Esophagus muscularis mucosa (tissue), 4 donors: ENCODE data around the gene PRMT3. TPM values are rescaled to one million over a fixed set of nuclear protein-coding genes. Genes with fewer than 3 reads are reported as not detected.
"Not testable (repeated sequence)": the region's sequence is repeated elsewhere in the genome, so short reads cannot be mapped to it uniquely, and the experiment has no call there.

Experiments
- DNase-seq: peaks from one replicate; pipeline ENCODE4 v3.0.0-alpha.2; 2017; ENCODE audit errors: extremely low spot score
- H3K27ac ChIP-seq, 4 donors: fragments of 200-600 bp; sonication (generic); replicated peaks in 1 of 4; 1 replicate in 3 of 4; 2 replicates in 1 of 4; pipeline ENCODE4 v1.5.1; 2016 to 2019; ENCODE audit warnings: mild to moderate bottlenecking in 1 of 4
- H3K27me3 ChIP-seq, 4 donors: fragments of 200-600 bp; sonication (generic); one replicate each; pipeline versions ENCODE4 v1.5.1 to v1.6.0; 2016 to 2019
- H3K36me3 ChIP-seq, 4 donors: fragments of 200-600 bp; sonication (generic); one replicate each; pipeline ENCODE4 v1.5.1; 2016 to 2019
- H3K4me1 ChIP-seq, 4 donors: fragments of 200-600 bp; sonication (generic); one replicate each; pipeline ENCODE4 v1.5.1; 2016 to 2019
- H3K4me3 ChIP-seq, 4 donors: fragments of 200-600 bp; sonication (generic); 1 replicate in 2 of 4; 2 replicates in 2 of 4; pipeline ENCODE4 v1.5.1; 2016 to 2019; ENCODE audit warnings: mild to moderate bottlenecking in 4 of 4, moderate library complexity in 1 of 4
- H3K9me3 ChIP-seq, 4 donors: fragments of 200-600 bp; sonication (generic); 1 replicate in 3 of 4; 2 replicates in 1 of 4; pipeline ENCODE4 v1.5.1; 2016 to 2019
- EP300 ChIP-seq: sonication (generic); formaldehyde crosslinking; IDR thresholded peaks from one replicate; pipeline ENCODE4 v1.6.1; 2017; ENCODE audit warnings: antibody characterized with exemption
- POLR2A ChIP-seq: fragments of 450-650 bp; IDR thresholded peaks from one replicate; pipeline ENCODE4 v1.6.1; 2017; ENCODE audit warnings: antibody characterized with exemption, moderate library complexity, mild to moderate bottlenecking, low read depth
- POLR2AphosphoS5 ChIP-seq, 2 donors: sonication (generic); formaldehyde crosslinking; IDR thresholded peaks; one replicate each; pipeline ENCODE4 v1.6.1; 2017; ENCODE audit warnings: antibody characterized with exemption in 2 of 2
- WGBS: methylation state at CpG from one replicate; pipeline ENCODE4 v1.1.5; 2018; 5-methylcytosine and 5-hydroxymethylcytosine counted together
- intact Hi-C: fragments of 100-400 bp; cut with DNase I; formaldehyde crosslinking; loops from one replicate; pipeline ENCODE4 v1.15.1; 2023
- total RNA-seq, 4 donors: library from RNA; depleted of rRNA; stranded (reverse); fragments of >200 nt; gene quantifications; one replicate each; pipeline versions ENCODE4 v1.1.0 to v1.2.1, GENCODE V29; 2016
- TF ChIP-seq, protein P1 (sequence below), 3 experiments: fragments of 200-600 bp in 2 of 3; fragments of 450-650 bp in 1 of 3; sonication (generic) in 2 of 3; IDR thresholded peaks; one replicate each; pipeline ENCODE4 v1.5.1; 2017 to 2019; ENCODE audit warnings: antibody characterized with exemption in 3 of 3, mild to moderate bottlenecking in 2 of 3, moderate library complexity in 1 of 3

PRMT3 gene
- total RNA-seq, 4 donors from 2014 or later: 11.3 to 19.9 (median 16.1) TPM

DNA sequence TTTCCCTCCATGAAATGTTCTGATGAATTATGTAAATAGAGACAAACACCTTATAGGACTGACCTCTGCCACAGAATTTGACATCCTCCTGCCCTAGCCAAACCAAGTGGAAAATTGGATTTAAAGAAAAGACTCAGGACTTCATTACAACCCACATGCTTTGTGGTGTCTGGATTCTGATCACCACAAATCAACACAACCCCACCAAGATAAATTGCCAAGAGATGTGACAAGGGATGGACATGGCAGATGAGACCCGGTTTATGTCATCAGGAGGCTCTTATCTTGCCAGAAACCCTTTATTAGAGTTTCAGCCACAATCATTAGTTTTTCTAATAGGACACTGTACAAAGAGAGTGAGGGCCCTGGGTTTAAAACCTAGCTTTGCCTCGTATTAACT lies 154.0 kb downstream of the PRMT3 start:
- TF ChIP-seq POLR2AphosphoS5 (IDR thresholded peaks at IDR 0.05) (no peak), EP300 (no peak), POLR2A (no peak)
- TF ChIP-seq, protein P1, sequence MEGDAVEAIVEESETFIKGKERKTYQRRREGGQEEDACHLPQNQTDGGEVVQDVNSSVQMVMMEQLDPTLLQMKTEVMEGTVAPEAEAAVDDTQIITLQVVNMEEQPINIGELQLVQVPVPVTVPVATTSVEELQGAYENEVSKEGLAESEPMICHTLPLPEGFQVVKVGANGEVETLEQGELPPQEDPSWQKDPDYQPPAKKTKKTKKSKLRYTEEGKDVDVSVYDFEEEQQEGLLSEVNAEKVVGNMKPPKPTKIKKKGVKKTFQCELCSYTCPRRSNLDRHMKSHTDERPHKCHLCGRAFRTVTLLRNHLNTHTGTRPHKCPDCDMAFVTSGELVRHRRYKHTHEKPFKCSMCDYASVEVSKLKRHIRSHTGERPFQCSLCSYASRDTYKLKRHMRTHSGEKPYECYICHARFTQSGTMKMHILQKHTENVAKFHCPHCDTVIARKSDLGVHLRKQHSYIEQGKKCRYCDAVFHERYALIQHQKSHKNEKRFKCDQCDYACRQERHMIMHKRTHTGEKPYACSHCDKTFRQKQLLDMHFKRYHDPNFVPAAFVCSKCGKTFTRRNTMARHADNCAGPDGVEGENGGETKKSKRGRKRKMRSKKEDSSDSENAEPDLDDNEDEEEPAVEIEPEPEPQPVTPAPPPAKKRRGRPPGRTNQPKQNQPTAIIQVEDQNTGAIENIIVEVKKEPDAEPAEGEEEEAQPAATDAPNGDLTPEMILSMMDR (IDR thresholded peaks at IDR 0.05): no peak
- Histone ChIP-seq H3K27me3 (peaks cover 0 to 1% (median 0%) of the 10 kb centered on the region in 4 donors), H3K4me1 (no peaks in the 10 kb centered on the region), H3K9me3 (peaks cover 0 to 11% (median 2%) of the 10 kb centered on the region in 4 donors), H3K36me3 (no peaks in the 10 kb centered on the region), H3K27ac (no peak overlapping the region), H3K4me3 (no peak overlapping the region)
- WGBS: 41% methylated on average over 2 of the region's 2 CpGs
- DNase-seq: no peak
- intact Hi-C loops: no loop called here

DNA sequence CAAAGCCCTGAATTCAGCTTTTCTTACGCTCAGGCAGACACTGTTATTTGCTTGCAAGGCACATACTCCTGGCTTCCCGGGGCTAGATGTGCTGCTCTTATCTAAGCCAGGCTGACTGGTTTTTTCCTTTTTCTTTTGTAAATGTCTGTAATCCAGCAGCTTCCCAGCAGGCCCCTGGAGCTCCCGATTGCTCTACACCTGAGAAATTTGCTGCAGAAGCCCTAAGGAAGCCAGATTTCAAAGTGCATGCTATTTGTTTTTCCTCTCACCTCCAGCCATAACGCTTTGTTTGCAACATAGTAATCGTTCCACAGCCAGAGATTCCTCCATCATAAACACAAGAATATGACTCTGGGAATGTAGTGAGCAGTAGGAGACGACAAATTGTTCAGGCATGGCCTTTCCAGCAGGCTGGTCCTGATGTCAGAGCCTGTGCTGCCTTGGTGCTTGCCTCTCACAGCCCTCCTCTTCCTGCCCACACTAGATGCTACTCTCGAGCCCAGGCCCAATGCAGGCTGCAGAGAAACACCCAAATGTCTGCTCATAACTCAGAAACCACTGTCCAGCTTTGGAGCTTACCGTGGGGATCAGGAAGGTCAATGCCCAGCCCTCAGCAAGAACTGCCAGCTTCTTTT lies 157.2 kb downstream of the PRMT3 start:
- Histone ChIP-seq H3K4me1 (no peaks in the 10 kb centered on the region), H3K27ac (no peak overlapping the region), H3K9me3 (no peaks in the 10 kb centered on the region), H3K36me3 (no peaks in the 10 kb centered on the region), H3K27me3 (no peaks in the 10 kb centered on the region), H3K4me3 (no peak overlapping the region)
- intact Hi-C loops: no loop called here
- no peak for TF ChIP-seq EP300
- TF ChIP-seq, protein P1 (IDR thresholded peaks at IDR 0.05): no peak
- no peak for TF ChIP-seq POLR2A
- no peak for TF ChIP-seq POLR2AphosphoS5 (IDR thresholded peaks at IDR 0.05)
- WGBS: 32% methylated on average over 5 of the region's 8 CpGs
- no peak for DNase-seq

DNA sequence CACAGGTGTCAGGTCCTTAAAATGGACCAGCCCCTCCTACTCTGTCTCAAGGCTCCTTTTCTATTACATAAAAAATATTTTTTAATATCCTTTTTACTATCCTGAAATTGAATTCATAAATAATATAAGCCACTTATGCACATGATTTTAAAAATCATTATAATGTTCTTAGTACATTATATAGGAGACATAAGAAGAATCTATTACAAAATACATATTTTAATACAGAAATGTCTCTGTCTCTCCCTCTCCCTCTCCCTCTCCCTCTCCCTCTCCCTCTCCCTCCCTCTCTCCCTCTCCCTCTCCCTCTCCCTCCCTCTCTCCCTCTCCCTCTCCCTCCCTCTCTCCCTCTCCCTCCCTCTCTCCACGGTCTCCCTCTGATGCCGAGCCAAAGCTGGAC lies 159.9 kb downstream of the PRMT3 start:
- Histone ChIP-seq H3K4me1 (no peaks in the 10 kb centered on the region), H3K4me3 (no peak overlapping the region), H3K27me3 (no peaks in the 10 kb centered on the region), H3K27ac (no peak overlapping the region), H3K36me3 (no peaks in the 10 kb centered on the region), H3K9me3 (no peaks in the 10 kb centered on the region)
- intact Hi-C loops: no loop called here
- no peak for DNase-seq
- WGBS: 100% methylated on average over 2 of the region's 2 CpGs
- TF ChIP-seq POLR2A: no peak
- no peak for TF ChIP-seq EP300
- TF ChIP-seq, protein P1 (IDR thresholded peaks at IDR 0.05): no peak
- TF ChIP-seq POLR2AphosphoS5 (IDR thresholded peaks at IDR 0.05): no peak

DNA sequence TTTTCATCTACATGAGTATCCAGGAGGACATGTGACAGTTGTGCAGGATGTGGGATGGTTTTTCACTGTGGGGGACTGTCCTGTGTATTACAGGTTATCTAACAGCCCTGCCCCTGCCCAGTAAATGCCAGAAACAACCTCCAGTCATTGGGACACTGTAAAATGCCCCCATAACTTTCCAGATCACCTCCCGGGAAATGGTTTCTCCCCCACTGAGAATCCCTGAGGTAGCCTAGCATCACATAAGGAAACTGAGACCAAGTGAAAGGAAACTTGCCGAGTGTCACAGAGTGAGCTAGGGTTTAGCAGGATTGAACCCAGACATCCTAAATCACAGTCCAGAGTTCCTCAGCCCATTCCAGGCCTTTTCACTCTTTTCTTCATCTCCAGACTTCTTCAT lies 163.6 kb downstream of the PRMT3 start:
- H3K4me1 ChIP-seq: no peaks in the 10 kb centered on the region
- H3K36me3 ChIP-seq: no peaks in the 10 kb centered on the region
- no peaks in the 10 kb centered on the region for H3K9me3 ChIP-seq
- H3K27me3 ChIP-seq: peaks cover 0 to 8% (median 0%) of the 10 kb centered on the region in 4 donors
- peak; percentile 74 for DNase-seq
- WGBS: 70% methylated on average over 2 of the region's 2 CpGs
- no peak overlapping the region for H3K27ac ChIP-seq
- intact Hi-C loops: no loop called here
- TF ChIP-seq POLR2AphosphoS5 (IDR thresholded peaks at IDR 0.05) (no peak), POLR2A (no peak), EP300 (no peak)
- TF ChIP-seq, protein P1 (IDR thresholded peaks at IDR 0.05): no peak
- H3K4me3 ChIP-seq: no peak overlapping the region

DNA sequence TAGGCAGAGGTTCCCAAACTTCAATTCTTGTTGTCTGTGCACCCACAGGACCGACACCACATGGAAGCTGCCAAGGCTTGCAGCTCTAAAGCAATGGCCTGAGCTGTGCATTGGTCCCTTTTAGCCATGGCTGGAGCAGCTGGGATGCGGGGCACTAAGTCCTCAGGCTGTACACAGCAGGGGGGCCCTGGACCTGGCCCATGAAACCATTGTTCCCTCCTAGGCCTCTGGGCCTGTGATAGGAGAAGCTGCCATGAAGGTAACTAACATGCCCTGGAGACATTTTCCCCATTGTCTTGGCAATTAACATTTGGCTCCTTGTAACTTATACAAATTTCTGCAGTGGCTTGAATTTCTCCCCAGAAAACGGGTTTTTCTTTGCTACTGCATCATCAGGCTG lies 168.3 kb downstream of the PRMT3 start:
- Histone ChIP-seq H3K36me3 (no peaks in the 10 kb centered on the region), H3K4me1 (no peaks in the 10 kb centered on the region), H3K4me3 (no peak overlapping the region), H3K27me3 (peaks cover 0 to 14% (median 0%) of the 10 kb centered on the region in 4 donors), H3K9me3 (no peaks in the 10 kb centered on the region), H3K27ac (no peak overlapping the region)
- intact Hi-C loops: no loop called here
- WGBS: 65% methylated on average over 3 of the region's 3 CpGs
- DNase-seq: peak; percentile 57
- no peak for TF ChIP-seq POLR2A
- TF ChIP-seq, protein P1 (IDR thresholded peaks at IDR 0.05): no peak
- no peak for TF ChIP-seq POLR2AphosphoS5 (IDR thresholded peaks at IDR 0.05)
- TF ChIP-seq EP300: no peak

DNA sequence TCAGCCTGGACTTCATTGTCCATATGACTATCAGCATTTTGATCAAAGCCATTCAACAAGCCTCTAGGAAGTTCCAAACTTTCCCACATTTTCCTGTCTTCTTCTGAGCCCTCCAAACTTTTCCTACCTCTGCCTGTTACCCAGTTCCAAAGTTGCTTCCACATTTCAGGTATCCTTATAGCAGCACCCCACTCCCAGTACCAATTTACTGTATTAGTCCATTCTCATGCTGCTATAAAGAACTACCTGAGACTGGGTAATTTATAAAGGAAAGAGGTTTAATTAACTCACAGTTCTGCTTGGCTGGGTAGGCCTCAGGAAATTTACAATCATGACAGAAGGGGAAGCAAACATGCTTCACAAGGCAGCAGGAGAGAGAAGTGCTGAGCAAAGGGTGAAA lies 168.9 kb downstream of the PRMT3 start:
- H3K27ac ChIP-seq, H3K9me3 ChIP-seq, H3K4me3 ChIP-seq, H3K4me1 ChIP-seq, intact Hi-C loops, H3K36me3 ChIP-seq: not testable (repeated sequence)
- peaks cover 0 to 14% (median 0%) of the 10 kb centered on the region in 4 donors for H3K27me3 ChIP-seq
- peak; percentile 10 for DNase-seq
